ENCODE measurements around the gene ANAPC15.

ANAPC15 gene

DNA sequence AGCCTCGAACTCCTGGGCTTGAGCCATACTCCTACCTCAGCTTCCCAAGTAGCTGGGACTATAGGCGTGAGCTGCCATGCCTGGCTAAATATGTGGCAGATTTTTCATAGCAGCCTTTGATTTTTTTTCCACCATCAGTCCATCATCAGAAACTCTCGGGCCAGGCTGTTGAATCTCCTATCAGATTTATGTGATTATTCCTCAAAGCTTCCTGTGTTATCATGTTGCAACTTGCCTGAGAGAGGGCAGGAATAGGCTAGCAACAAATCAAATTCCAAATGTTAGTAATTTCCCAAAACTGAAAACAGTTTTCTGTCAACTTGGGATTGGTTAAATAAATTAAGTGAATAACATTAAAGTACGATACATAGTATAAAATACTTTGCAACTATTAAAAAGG lies 28.4 kb downstream of the ANAPC15 start:
- no peak for DNase-seq

DNA sequence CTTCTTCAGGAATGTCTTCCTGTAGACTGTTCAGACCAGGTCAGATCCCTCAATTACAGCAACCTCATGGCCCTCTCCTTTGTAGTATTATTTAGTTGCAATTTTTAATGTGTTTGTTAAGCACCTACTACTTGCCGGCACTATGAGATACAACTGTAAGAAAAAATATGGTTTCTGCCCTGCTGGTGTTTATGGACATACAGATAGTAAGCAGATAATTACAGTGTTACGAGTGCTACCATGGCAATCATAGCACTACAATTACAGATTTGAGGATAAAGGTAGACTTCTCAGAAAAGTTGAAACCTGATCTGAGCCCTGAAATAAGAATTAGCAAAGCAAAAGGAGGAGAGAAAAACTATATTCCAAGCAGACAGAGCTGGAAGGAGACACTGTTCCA lies 29.1 kb downstream of the ANAPC15 start:
- no peak for DNase-seq

DNA sequence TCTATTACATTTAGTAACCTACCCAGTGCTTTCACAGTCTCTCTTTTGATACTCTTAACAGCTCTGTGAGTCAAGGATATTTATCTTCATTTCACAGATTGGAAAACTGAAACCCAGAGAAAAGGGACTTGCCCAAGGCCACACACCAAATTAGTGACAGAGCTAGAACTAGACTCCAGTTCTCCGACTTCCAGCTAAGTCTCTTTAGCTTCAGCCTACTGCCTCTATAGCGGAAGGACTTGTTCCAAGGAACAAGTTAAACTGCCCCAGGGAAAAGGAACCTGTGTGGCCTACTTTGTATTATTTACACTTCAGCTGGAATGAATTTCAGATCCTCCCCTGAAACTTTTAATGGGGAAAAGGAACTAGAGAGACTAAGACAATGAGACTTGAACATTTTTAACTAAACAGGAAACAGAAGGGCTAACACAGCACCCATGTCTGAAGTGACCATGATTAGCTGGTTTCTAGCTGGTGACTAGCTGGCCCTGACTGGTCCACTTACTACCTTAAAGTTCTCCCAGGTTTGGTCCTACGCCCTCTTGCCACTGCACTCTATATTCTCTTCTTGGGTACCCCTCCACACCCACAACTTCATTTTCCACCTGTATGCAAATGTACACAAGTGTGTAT lies 30.6 kb downstream of the ANAPC15 start:
- DNase-seq: no peak

DNA sequence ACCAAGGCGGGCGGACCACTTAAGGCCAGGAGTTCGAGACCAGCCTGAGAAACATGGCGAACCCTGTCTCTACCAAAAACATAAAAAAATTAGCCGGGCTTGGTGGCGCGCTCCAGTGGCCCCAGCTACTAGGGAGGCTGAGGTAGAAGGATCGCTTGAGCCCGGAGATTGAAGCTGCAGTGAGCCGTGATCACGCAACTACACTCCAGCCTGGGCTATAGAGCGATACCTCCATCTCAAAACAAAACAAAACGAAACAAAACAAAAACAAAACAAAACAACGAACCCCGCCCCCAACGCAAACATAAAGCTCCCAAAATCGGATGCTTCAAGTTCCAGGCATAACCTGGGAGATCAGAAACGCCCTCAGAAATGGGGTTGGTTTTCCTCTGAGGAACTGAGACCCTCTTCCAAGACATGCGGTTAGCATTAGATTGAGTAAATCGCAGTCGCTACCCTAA lies 31.3 kb downstream of the ANAPC15 start:
- DNase-seq: no peak

DNA sequence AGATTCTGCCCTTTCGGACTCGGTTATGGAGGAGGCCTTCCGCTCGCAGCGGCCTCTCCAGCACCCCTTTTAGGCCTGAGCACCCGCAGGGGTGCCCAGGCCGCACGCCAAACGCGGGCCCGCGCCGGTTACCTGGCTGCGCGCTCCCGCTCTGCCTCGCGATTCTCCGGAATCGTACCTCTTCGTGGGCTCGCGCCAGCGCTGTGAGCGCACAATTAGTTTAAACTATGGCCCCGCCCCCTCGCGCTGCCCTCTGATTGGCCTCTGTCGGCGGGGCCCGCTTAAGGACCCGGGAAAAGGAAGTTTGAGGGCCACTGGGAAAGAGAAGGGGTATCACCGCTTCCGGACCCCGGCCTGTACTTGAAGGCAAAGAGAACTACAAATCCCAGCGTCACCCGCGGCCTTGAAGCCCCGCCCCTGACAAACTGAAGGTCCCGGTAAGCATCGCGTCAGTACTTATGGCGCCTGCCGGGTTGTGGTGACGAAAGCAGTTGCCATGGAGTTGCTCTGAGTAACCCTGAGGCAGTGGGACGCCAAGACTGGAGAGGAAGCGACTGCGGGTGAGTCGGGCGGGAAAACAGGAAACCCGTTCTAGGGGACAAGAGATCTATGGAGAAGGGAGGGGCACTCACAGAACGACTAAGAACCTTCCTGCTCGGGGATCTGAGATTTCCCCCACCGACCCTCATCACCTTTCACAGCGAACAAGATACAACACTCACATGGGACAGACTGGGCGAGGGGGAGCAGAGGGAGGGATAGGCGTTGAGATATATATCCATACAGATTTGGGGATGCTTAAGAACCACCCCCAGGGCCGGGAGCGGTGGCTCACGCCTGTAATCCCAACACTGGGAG lies 31.9 kb downstream of the ANAPC15 start, which contains the start of the genes LRRC51 and NUMA1:
Gene LRRC51 (plus strand): TSS at position 525 of the 858 bp plus-strand sequence. CDS start 8,234 bp downstream, outside the sequence.
Gene NUMA1 (minus strand): TSS at position 217 of the 858 bp plus-strand sequence. CDS start 44,599 bp downstream, outside the sequence.
- DNase-seq: peak; percentile 99

DNA sequence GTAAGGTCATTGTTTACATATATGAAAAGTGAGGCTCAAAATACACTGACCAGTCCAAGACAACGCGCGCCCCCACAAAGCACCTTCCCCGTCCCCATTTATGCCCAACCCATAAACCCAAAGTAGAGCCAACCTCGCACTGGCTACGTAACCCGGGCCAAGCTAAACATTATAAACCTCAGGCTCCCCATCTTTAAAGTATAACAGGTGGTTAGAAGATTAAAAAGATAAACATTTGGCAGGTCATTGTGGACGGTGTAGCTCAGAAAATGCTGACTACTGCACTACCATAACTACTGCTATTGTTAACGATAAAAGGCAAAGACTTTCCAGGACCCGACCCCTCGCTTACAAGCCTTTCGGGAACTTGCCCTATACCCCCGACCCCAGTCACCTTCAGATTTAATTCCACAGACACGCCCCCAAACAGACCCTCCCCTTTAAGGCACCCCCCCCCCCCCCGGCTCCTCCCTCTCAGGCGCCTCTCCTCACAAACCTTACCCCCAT lies 32.6 kb downstream of the ANAPC15 start:
- DNase-seq: no peak

DNA sequence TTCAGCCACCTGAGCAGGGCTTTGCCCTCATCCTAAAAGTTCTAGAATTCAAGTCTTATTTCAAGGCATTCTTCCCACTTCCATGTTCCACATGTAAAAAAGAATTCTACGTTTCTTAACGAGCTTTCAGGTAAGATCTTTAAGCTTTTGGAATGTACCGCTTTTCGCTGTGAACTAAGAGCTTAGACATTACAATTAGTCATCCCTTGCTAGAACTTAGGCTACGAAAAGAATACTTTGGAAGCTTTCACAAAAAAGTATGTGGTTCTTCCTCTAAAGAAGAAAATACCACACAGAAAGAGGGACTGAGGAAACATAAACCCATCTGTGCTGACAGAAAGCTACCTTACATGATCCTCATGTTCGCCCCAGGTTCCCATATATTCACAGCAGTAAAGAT lies 34.0 kb downstream of the ANAPC15 start:
- DNase-seq: no peak

DNA sequence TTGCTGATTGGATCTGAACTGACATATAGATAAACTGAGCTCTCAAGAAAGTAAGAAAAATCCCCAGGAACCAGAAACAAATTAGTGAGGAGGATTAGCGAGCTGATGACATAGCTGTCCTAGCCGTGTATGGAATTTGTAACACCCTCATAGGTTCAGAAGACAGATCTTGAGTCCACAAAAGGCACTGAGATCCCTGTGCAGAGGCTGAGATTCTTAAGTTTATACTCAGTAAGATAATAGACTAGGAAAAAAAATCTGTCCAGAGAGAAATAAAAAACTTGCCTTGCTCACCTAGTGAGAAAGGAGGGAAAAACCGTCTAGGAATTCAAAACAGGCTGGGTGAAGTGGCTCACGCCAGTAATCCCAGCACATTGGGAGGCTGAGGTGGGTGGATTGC lies 36.7 kb downstream of the ANAPC15 start:
- DNase-seq: no peak

DNA sequence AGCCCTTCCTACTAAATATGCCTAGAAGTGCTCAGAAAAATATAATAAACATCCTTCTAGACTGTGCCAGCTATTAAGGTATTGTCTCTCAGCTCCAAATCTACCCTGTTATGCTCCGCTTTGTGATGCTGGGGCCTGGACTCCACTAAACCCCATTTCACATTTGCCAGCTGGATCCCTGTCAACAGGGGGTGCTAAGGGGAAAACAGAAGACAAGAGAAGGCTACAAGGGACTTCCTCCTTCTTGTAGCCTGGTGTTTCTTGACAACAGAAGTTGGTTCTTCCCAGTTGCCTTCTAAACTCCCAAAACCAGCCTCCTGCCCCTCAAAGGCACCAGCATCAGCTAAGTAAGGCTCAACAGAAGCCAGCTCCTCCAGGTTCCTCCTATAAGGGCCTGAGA lies 37.4 kb downstream of the ANAPC15 start:
- no peak for DNase-seq

DNA sequence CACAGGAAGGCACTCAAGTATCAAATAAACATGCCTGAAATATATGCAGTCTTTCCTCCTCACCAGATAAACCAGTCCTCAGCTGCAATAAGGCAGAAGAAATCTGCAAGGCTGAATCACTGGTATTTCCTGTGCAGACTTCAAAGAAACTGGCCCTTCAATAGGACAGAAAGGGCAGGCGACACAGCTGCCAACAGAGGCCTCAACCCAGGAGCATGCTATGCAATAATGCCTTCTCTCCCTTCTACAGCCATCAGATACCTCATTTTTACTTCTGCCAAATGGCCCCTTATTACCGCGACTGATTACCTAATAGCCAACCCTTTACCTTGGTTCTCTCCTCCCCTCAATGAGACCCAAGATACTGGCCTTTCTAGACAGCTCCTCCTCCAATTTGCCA lies 40.1 kb downstream of the ANAPC15 start:
- DNase-seq: no peak

DNA sequence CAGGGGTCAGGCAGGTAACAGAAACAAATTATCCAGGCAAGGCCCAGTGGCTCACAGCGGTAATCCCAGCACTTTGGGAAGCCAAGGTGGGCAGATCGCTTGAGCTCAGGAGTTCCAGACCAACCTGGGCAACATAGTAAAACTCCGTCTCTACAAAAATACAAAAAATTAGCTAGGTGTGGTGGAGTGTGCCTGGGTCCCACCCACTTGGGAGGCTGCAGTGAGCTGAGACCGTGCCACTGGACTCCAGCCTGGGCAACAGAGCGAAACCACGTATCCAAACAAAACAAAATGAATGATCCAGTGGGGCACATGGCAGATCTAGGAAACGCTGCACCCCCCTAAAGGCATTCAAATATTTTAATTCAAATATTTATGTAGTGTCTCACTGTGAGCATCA lies 42.0 kb downstream of the ANAPC15 start:
- DNase-seq: no peak

DNA sequence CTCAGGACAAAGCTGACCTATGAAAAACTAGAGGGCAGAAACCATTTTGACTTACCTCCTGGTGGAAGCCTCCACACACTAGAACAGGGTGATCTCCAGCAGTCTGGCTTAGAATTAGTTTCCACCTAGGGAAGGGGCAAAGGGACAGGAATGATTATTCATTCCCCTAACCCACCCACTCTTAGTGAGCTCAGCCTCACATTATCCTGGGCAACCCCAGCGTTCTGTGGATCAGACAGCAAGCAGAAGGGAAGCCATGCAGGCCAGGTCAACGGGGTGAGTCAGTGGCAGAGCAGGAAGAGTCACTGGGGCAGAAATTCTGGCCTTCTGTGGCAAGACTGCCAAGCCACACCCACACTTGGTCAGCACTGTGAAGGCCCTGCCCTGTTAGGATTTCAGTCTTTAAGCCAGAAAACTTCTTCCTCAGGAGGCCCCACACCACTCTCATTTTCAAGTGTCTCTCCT lies 42.7 kb downstream of the ANAPC15 start:
- DNase-seq: peak; percentile 48

DNA sequence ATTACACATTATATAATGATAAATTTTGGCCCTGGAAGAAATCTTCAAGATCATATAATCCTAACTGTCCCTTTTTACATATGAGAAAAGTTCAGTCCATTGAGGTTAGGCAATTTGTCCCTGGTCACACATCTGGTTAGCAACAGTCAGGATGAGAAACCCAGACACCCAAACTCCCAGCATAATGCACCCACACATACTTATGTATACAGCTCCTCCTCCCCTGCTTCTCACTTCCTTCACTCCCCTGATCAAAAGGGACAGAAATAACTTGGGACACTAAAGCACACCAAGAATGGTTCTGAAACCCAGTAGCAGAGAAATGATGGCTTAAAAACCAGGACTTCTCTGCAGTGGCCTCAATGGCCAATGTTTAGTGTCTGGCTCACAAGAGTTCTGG lies 43.3 kb downstream of the ANAPC15 start:
- DNase-seq: no peak

DNA sequence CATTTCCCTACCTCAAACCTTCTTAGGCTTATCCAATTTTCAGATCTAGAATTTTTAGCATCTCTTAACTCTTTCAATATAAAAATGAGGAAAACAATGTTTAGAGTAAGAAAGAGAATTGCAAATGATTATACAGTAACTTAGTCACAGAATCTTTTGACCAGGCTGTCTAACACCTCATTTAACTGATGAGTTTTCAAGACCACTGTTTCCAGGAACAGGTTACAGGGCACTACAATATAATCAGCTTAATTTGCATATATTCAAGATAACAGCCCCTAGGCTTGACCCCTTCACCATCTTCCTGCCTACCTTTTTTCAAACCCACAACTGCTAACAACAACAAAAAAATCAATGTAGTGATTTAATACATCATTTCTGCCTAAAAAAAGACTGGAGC lies 44.8 kb downstream of the ANAPC15 start:
- no peak for DNase-seq

DNA sequence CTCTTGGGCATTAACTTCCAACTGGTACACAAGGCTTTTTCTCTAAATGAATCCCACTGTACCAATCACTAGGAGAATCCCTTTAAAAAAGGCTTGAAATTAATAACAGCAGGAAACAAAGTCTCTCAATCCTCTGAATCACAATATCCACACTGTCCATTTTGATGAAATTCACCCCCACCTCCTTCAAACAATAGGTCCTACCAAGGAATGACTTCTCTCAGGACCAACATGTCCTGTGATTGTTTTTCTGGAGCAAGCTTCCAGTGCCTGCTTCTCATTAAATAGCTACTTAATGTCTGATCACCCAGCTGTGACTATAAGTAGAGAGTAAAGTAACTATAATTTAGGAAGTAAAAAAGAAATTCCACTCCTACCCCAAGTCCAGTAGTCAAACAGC lies 45.2 kb downstream of the ANAPC15 start:
- no peak for DNase-seq

DNA sequence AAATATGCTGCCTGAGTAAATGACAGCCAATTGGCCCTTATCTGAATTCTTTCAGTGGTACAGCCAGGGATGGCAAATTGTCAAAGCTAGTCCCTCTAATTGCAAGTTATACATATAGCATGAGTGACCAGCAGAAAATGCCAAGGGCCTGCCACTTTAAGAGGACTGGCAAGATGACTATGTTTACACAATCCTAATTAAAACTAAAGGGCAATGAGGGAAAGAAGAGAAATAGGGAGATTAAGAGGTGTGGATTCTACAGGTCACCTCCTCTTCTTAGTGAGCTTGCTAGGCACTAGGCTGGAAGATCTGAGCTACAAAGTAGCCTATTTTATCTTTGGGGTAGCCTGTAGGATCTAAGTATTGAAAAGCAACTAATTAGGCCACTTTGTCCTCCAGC lies 45.6 kb downstream of the ANAPC15 start:
- DNase-seq: no peak

DNA sequence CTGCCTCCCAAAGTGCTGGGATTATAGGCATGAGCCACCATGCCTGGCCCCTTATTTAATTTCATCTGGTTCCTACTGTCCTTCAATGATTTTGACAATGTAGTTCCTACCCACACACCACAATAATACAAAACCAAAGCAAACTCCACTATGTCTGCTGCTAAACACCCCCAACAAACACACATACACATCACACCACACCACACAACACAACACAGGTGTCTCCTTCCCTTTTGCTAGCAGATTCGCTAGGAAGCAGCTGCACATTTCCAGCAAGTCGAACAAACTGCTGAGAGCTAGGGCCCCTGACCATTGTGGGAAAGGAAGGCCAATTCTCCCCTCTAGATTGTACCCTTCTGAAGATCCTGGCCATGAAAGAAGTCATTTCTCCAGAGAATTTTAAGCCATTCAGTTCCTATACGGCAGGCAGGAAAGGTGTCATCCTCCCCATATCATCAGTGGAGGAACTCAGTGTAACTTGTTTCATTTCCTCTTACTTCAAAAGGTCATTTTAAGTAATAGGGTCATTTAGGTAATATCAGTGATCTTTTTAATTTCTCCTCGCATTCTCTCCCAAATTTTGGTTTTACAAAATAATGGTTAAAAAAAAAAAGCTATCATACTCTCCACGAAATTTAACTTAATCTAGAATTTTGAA lies 50.6 kb downstream of the ANAPC15 start:
- no peak for DNase-seq
